CD4-positive, alpha-beta T cell treated with Interleukin-21 for 1 hour (primary cell): ENCODE data around the gene SAG.
A peak's percentile ranks its signal among the peaks of the same experiment; 100 is the strongest.
"Not testable (repeated sequence)": the region's sequence is repeated elsewhere in the genome, so short reads cannot be mapped to it uniquely, and the experiment has no call there.

Experiments
- DNase-seq: peaks from one replicate; pipeline ENCODE4 v3.0.0-alpha.2; 2020

SAG gene

DNA sequence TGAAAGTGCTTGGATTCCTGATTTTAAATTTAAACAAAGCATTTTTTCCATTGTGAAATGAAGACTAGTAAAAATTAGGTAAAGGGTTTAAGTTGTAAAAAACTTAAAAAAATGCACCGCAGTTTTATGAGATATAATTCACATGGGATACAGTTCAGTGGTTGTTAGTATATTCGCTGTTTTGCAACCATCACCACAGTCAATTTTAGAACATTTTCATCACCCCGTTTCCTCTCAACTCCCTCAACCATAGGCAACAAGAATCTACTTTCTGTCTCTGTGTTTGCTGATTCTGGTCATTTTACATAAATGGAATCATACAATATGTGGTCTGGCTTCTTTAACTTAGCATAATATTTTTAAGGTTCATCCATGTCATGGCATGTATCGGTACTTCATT is 50.7 kb downstream of the SAG start:
- DNase-seq, result no peak

- peak; percentile 20 for DNase-seq
Measured at GRCh38 chr2:233358947-233359346, 51.3 kb downstream of the SAG start.

DNA sequence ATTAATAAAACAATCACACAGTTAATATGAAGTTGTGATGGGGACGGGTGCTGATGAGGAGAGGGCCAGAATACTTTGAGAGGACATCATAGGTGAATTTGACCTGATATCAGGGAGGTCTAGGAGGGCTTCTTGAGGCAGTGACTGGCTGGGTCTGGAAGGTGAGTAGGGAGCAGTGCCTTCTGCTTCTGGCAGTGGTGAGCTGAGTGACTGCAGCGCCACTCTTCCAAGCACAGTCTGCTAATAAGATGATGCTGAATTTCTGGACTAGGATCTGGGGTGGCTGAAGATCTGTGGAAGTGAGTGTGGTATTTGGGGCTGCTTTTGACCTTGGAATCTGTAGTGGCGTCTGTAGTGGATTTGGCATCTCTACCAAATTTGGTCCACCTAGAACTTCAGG is 52.2 kb downstream of the SAG start:
- DNase-seq, result no peak

- no peak for DNase-seq
Measured at GRCh38 chr2:233360771-233361176, 53.2 kb downstream of the SAG start.

- DNase-seq, result no peak
Measured at GRCh38 chr2:233361297-233361696, 53.7 kb downstream of the SAG start.

DNA sequence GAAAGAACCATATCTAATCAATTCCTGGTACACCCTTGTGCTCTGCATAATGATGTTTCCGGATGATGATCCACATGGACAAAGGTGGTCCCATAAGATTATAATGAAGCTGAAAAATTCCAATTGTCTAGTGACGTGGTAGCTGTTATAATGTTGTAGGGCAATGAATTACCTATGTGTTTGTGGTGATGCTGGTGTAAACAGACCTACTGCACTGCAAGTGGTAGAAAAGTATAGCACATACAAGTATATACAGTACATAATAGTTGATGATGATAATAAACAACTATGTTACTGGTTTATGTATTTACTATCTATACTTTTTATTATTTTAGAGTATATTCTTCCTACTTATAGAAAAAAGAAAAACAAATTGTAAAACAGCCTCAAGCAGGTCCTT is 55.1 kb downstream of the SAG start:
- no peak for DNase-seq

DNA sequence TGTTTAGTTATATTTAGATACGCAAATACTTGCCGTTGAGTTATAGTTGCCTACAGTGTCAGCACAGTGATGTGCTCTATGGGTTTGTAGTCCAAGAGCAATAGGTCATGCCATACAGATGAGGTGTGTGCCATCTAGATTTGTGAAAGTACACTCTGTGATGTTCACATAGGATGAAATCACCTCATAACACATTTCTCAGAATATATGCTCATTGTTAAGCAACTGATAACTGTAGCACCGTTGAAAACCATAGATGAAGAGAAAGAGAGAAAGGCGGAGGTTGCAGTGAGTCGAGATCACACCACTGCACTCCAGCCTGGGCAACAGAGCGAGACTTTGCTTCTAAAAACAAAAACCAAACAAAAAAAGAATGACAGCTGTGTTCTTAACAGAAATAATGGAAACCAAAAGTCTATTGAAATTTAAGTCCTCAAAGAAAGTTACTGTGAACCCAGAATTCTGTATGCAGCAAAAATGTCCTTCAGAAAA is 56.2 kb downstream of the SAG start:
- no peak for DNase-seq

GRCh38 chr2:233365861-233366520 is 58.4 kb downstream of the SAG start:
- DNase-seq, result no peak

DNA sequence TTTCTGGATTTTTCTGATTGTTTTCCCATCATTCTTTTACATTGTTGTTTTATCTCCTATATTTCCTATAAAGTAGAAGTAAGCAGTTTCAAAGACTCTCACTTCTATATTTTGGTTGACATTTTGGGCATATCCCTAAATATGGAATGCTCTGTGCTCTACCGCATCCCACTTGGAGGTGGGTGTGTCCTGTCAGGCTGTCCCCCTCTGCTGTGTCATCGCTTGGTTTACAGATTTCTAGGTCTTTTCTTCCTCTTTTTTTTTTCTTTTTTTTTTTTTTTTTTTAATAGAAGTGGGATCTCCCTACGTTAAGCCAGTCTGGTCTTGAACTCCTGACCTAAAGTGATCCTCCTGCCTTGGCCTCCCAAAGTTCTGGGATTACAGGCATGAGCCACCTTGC is 60.0 kb downstream of the SAG start:
- DNase-seq, result no peak

GRCh38 chr2:233368756-233369155 is 61.1 kb downstream of the SAG start:
- DNase-seq, result no peak

DNA sequence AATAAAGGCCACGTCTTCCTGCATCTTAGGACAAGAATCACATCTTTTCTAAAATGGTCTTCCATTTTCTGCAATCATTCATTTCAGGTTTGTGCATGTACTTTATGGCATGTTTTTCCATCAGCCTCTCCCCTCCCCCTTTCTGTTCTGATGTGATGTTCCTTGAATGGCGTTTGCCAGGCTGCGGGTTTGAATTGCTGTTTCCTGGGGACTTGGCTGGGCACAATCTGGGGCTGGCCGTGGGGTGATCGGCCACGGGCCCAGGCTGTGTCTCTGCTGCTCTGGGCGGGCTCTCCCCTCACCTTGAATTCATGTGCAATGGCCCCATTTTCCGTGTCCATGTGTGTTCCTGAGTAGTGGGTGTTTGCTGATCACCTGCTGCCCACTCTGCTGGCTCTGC is 61.8 kb downstream of the SAG start:
- no peak for DNase-seq

GRCh38 chr2:233369897-233370685 is 62.5 kb downstream of the SAG start:
- no peak for DNase-seq

- no peak for DNase-seq
Measured at GRCh38 chr2:233371641-233372040, 64.0 kb downstream of the SAG start.

DNA sequence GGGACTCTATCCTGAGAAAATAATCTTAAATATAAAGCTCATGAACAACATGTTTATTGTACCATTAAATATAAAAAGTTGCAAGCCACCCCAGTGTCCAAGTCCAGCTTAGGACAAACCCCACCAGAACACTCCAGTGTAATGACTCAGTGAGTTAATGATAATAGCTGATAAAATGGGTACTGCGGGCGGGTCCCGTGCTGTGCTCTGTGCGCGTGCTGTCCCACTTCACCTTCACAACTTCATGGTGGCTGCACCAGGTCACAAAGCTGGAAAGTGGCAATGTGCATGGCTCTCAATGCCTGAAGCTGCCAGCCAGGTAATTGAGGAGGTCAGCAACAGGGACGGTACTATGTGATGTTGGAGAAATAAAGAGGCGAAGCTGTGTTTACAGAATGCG is 65.2 kb downstream of the SAG start:
- no peak for DNase-seq

- no peak for DNase-seq
Measured at GRCh38 chr2:233373316-233373715, 65.7 kb downstream of the SAG start.

- DNase-seq, result not testable (repeated sequence)
Measured at GRCh38 chr2:233374776-233375175, 67.2 kb downstream of the SAG start.

DNA sequence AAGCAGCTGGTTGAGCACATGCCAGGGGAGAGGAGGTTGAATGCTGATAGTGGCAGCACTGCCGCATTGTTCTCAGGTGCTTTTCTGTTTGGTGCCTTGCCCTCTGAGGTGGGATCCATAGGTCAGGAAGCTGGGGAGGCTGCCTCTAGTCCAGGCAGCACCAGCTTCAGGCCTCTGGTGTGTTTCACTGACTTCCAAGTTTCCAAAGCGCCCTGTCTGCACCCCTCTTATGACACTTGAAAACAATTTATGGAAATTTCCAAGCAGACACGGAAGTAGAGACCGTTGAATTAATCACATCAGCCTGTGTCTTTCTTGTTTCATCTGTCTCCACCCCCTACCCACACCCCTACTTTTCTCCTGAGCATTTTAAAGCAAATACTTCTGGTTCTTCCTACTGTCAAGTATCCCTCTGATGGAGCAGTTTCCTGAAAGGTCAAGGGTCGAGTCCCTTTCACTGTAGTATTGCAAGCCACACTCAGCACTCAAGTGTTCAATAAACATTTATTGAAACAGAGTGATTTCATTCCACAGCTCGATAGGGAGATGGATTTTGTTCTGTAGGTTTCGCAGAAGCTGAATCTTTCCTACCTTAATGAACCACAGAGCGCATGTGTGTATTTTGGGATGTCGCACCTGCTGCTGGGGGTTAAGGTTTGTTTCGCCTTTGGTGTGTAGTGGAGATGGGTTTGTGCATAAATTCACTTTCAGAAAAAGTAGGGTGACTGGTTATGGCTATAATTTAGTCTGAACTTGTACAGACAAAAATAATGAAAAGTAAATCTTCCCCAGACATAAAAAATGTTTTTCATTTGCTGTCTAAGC is 68.1 kb downstream of the SAG start:
- DNase-seq, result no peak

GRCh38 chr2:233379034-233379433 is 71.4 kb downstream of the SAG start:
- DNase-seq, result no peak

DNA sequence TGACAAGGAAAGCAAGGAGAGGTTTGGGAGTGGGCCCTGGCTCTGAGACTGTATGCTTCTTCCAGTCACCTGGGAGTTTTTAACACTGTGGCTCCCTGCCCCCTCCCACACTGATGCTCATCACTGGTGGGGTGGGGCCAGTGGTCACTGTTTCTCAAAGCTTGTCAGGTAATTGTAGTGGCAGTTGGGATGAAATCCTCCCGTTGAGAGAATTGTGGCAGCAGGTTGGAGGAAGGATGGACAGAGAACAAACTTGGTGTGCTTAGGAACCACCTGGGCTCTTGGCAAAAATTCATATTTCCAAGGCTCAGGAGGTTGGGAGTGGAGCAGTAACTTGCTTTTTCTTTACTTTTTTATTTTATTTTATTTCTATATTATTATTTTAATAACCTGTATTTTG is 71.8 kb downstream of the SAG start:
- DNase-seq, result no peak

DNA sequence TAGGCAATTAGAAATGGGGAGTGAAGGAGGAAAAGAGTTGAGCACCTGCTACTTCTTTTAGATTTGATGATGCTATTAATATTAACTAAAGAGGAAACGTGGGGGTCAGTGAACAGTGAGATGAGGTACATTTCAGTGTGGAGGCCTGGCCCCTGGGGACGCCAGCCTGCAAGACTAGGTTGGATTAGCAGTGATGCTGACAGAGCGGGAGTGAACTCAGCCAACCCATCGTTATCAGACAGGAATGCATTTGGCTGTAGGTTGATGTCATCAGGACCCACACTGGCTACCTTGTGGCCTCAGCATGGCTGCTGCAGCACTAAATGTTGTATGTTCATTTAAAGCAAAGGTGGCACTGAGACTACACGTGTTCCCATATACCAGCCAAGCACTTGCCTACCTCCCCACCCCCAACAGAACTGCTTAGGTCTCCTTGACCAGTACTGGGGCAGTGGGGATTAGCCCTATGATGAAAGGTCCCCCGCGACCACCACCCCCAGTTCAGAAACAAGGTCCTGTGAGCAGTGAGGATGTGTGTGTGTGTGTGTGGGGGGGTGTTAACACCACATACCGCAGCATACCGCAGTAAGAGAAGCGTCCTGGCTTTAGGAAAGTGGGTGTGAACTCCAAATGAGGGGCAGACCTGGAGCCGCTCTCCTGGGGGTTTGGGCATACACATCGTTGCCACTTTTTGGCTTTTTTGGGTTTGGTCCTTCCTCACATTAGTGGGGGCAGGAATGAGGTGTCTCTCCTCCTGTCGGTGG is 72.7 kb downstream of the SAG start:
- DNase-seq, result no peak

- DNase-seq, result no peak
Measured at GRCh38 chr2:233380995-233381637, 73.5 kb downstream of the SAG start.

DNA sequence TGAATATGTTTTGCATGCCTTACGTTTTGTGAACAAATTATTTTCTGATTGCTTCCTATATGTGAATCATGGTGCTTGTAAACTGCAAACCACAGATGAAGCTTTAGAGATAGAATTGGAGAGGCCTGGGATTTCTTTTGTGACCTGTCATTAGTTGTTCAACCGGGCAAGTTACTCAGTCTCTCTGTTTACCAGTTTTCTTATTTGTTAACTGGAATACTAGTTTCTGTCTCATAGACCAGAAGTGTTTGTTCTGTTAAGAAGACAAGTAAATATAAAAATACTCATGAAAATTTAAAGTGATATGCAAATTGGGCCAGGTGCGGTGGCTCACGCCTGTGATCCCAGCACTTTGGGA is 74.0 kb downstream of the SAG start:
- DNase-seq, result no peak
